Measurements from ENCODE around the gene GNA12. TPM values are rescaled to one million over a fixed set of nuclear protein-coding genes. Genes with fewer than 3 reads are reported as not detected.

GNA12 gene
- total and polyA plus RNA-seq, 9 of the 15 experiments (the other 6 are each of a cell fraction or from before 2014, with no cell fraction given): 0.65 to 32.7 (median 9.6) TPM

DNA sequence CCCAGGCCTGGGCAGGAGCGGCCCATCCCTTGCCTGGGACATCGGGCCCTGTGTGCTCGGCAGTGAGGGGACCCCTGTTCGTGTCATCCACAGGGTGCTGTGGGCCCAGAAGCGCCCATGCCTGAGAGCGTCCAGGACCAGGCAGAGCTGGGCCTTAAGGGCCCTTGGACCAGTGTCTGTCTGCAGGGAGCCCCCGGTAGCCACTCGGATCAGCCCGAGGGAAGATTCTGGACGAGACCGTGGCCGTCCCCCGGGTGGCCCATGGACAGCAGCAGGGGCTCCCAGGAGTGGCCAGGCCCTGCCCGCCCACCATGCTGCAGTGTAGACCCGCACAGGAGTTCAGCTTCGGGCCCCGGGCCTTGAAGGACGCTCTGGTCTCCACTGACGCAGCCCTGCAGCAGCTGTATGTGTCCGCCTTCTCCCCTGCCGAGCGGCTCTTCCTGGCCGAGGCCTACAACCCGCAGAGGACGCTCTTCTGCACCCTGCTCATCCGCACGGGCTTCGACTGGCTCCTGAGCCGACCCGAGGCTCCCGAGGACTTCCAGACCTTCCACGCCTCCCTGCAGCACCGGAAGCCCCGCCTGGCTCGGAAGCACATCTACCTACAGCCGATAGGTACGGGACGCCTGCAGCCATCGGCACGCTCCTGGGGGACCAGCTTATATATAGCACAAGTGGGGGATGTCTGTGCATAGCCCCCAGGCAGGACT lies 143.8 kb downstream of the GNA12 start (continued):
- TF ChIP-seq, protein P1, sequence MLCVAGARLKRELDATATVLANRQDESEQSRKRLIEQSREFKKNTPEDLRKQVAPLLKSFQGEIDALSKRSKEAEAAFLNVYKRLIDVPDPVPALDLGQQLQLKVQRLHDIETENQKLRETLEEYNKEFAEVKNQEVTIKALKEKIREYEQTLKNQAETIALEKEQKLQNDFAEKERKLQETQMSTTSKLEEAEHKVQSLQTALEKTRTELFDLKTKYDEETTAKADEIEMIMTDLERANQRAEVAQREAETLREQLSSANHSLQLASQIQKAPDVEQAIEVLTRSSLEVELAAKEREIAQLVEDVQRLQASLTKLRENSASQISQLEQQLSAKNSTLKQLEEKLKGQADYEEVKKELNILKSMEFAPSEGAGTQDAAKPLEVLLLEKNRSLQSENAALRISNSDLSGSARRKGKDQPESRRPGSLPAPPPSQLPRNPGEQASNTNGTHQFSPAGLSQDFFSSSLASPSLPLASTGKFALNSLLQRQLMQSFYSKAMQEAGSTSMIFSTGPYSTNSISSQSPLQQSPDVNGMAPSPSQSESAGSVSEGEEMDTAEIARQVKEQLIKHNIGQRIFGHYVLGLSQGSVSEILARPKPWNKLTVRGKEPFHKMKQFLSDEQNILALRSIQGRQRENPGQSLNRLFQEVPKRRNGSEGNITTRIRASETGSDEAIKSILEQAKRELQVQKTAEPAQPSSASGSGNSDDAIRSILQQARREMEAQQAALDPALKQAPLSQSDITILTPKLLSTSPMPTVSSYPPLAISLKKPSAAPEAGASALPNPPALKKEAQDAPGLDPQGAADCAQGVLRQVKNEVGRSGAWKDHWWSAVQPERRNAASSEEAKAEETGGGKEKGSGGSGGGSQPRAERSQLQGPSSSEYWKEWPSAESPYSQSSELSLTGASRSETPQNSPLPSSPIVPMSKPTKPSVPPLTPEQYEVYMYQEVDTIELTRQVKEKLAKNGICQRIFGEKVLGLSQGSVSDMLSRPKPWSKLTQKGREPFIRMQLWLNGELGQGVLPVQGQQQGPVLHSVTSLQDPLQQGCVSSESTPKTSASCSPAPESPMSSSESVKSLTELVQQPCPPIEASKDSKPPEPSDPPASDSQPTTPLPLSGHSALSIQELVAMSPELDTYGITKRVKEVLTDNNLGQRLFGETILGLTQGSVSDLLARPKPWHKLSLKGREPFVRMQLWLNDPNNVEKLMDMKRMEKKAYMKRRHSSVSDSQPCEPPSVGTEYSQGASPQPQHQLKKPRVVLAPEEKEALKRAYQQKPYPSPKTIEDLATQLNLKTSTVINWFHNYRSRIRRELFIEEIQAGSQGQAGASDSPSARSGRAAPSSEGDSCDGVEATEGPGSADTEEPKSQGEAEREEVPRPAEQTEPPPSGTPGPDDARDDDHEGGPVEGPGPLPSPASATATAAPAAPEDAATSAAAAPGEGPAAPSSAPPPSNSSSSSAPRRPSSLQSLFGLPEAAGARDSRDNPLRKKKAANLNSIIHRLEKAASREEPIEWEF (CRISPR knock-in tag; IDR thresholded peaks at IDR 0.05): no peak
- TF ChIP-seq PRPF4 (IDR thresholded peaks at IDR 0.05; ENCODE audit: insufficient read depth, low read depth, low read length, poor library complexity, severe bottlenecking) (no peak), KLF13 (tag; IDR thresholded peaks at IDR 0.05; ENCODE audit: borderline replicate concordance, low read depth) (no peak), ARHGAP35 (IDR thresholded peaks at IDR 0.05; ENCODE audit: partially characterized antibody) (no peak), STAT5A (IDR thresholded peaks at IDR 0.05; ENCODE audit: borderline replicate concordance, low read length) (no peak), ATF6 (CRISPR knock-in tag; IDR thresholded peaks at IDR 0.05) (no peak)

All from K562 (cell line).